ENCODE measurements around the gene RNF166.

DNA sequence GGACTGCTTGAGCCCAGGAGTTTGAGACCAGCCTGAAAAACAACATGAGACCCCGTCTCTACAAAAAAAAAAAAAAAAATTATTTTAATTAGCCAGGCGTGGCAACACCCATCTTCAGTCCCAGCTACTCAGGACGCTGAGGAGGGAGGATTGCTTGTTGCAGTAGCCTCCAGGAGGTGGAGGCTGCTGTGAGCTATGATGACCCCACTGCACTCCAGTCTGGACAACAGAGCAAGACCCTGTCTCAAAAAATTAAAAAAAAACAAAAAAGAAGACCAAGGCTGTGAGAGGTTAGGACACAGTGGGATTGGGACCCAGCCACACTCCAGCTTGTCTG, 18.6 kb downstream of the RNF166 start:
- TF ChIP-seq, protein P1, sequence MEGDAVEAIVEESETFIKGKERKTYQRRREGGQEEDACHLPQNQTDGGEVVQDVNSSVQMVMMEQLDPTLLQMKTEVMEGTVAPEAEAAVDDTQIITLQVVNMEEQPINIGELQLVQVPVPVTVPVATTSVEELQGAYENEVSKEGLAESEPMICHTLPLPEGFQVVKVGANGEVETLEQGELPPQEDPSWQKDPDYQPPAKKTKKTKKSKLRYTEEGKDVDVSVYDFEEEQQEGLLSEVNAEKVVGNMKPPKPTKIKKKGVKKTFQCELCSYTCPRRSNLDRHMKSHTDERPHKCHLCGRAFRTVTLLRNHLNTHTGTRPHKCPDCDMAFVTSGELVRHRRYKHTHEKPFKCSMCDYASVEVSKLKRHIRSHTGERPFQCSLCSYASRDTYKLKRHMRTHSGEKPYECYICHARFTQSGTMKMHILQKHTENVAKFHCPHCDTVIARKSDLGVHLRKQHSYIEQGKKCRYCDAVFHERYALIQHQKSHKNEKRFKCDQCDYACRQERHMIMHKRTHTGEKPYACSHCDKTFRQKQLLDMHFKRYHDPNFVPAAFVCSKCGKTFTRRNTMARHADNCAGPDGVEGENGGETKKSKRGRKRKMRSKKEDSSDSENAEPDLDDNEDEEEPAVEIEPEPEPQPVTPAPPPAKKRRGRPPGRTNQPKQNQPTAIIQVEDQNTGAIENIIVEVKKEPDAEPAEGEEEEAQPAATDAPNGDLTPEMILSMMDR (IDR thresholded peaks at IDR 0.05) = no peak
- TF ChIP-seq POLR2AphosphoS5 (IDR thresholded peaks at IDR 0.05) = no peak

Data from esophagus muscularis mucosa (tissue), 3 donors.